SKM-1 (cell line): Measurements from ENCODE around the gene GNA15.
"Not testable (repeated sequence)": the region's sequence is repeated elsewhere in the genome, so short reads cannot be mapped to it uniquely, and the experiment has no call there.

Experiments used
- DNase-seq: peaks from one replicate; lab custom pipeline; 2025; ENCODE audit not compliant: unreplicated experiment; lab: John Stamatoyannopoulos, UW

The GNA15 gene

DNA sequence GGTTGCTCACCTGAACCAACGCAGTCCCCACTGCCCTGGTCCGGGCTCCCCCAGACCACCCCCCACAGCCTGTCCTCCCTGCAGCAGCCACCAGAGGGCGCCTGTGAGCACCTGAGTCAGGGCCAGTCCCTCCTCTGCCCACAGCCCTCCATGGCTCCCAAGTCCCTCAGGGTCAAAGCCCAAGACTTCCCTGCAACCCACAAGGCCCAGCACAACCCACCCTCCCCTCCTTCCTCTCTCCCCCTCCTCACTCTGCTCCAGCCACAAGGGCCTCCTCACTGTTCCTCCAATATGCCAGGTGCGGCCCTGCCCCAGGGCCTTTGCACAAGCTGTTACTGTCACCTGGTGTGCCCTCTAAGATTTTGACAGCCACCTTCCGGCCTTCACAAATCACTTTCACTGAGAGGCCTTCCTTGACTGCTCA, 10.9 kb downstream of the GNA15 start:
- no peak for DNase-seq

GRCh38 chr19:3148503-3148902, 12.7 kb downstream of the GNA15 start:
- no peak for DNase-seq

- no peak for DNase-seq
Observed at GRCh38 chr19:3149089-3149488, 13.3 kb downstream of the GNA15 start.

GRCh38 chr19:3149526-3150505, 14.0 kb downstream of the GNA15 start:
- no peak for DNase-seq

DNA sequence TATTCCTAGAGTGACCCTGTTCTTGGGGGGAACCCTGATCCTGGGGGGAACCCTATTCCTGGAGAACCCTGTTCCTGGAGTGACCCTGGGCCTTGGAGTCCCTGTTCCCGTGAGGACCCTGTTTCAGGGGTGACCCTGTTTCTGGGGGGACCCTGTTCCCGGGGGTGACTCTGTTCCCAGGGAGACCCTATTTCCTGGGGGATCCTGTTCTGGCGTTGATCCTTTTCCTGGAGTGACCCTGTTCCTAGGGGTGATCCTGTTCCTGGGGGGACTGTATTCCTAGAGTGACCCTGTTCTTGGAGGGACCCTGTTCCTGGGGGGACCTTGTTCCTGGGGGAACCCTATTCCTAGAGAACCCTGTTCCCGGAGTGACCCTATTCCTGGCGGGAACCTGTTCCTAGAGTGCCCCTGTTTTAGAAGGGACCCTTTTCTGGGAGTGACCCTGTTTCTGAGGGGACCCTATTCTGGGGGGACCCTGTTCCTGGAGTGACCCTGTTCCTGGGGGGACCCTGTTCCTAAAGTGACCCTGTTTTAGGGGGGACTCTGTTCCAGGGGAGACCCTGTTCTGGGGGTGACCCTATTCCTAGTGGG, 15.0 kb downstream of the GNA15 start:
- no peak for DNase-seq

GRCh38 chr19:3151563-3152418, 16.0 kb downstream of the GNA15 start:
- no peak for DNase-seq

- no peak for DNase-seq
Observed at GRCh38 chr19:3152419-3152780, 16.6 kb downstream of the GNA15 start.

- DNase-seq, result no peak
Observed at GRCh38 chr19:3153286-3154230, 17.7 kb downstream of the GNA15 start.

DNA sequence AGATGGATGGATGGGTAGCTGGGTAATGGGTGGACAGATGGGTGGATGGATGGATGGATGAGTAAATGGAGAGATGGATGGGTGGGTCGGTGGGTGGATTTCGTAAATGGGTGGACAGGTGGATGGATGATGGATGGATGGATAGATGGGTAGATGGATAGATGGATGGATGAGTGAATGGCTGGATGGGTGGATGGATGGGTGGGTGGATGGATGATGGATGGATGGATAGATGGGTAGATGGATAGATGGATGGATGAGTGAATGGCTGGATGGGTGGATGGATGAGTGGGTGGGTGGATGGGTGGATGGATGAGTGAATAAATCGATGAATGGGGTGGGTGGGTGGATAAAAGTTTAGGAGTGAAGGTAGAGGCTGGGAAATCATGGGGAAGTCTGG, 18.6 kb downstream of the GNA15 start:
- not testable (repeated sequence) for DNase-seq

DNA sequence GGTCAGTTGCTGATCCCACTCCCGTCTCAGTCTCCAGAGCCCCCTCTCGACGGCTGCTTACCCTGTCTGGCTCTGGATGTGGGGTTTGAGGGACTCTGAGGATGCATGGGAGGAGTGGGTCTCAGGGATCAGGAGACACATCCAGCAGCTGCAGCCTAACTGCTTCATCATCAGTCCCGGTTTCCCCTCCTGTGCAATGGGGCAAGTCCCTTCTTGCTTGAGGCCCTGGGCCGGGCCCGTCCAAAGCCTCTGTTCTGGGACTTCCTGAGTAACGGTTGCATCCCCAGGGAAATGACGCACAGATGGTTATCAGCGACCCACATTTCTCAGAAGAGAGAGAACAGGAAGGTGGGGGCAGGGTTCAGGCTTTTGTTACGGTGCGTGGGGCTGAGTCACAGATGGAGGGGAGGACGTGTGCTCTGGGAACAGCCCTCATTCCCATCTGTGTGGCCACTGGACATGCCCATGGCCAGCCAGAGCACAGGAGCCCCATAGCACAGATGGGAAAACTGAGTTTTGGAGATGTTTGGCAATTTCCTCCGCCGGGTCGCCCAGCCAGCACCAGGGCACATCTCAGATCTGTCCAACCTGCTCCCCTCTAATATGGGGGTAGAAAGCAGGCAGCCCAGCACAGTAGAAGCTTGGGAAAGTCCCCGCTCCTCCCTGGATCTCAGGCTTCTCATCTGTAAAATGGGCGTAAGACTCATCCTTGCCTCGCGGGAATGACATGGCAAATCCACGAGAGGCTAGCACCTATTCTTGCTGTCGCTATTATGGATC, 19.3 kb downstream of the GNA15 start:
- DNase-seq, result peak; percentile 86

DNA sequence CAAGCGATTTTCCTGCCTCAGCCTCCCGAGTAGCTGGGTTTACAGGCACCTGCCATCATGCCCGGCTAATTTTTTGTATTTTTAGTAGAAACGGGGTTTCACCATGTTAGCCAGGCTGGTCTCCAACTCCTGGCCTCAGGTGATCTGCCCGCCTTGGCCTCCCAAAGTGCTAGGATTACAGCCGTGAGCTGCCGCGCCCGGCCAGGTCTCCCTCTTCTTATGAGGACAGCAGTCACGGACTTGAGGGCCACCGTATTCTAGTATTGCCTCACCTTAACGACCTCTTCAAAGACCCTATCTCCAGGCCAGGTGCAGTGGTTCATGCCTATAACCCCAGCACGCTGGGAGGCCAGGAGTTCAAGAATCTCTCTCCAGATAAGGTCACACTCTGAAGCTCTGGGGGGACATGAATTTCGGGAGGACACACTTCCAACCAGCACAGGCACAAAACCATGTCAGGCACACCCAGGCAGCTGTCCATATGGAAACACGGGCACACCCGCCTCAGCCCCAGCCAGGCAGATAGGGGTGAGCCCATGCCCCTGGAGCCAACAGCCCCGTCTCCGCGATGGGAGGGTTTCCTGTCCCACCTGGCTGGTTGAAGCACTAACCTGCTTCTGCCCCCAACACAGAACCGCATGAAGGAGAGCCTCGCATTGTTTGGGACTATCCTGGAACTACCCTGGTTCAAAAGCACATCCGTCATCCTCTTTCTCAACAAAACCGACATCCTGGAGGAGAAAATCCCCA, 21.4 kb downstream of the GNA15 start:
- DNase-seq, result no peak

GRCh38 chr19:3159565-3159964, 23.7 kb downstream of the GNA15 start:
- DNase-seq, result no peak

GRCh38 chr19:3160219-3160618, 24.4 kb downstream of the GNA15 start:
- no peak for DNase-seq

DNA sequence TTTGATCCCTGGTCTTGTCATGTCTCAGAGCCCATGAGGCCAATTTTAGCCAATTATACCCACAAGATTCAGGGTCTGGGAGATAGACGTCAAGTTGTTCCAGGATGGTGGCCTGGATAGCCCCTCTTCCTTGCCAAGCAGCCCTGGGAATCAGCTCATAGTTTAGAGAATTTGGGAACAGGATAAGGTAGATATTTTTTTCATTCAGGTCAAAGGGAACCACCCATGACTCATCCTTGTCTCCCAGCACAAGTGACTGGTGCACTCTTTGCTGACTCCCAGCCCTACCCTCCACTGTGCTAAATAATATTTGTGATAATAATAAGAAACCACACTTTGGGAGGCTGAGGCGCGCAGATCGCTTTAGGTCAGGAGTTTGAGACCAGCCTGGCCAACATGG, 25.6 kb downstream of the GNA15 start:
- DNase-seq, result no peak

GRCh38 chr19:3162418-3163229, 26.8 kb downstream of the GNA15 start:
- DNase-seq, result no peak

DNA sequence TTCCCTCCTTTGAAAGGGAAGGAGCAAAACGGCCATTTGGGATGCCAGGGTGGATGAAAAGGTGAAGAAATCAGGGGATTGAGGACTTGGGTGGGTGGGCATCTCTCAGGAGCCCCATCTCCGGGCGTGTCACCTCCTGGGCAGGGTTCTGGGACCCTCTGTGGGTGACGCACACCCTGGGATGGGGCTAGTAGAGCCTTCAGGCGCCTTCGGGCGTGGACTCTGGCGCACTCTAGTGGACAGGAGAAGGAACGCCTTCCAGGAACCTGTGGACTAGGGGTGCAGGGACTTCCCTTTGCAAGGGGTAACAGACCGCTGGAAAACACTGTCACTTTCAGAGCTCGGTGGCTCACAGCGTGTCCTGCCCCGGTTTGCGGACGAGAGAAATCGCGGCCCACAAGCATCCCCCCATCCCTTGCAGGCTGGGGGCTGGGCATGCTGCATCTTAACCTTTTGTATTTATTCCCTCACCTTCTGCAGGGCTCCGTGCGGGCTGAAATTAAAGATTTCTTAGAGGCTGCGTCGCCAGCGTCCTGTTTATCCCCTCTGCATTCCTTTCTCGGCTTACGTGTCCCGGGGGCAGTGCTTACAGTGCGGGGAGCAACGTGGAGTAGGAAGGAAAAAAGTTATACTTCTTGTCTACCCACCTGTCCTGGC, 27.5 kb downstream of the GNA15 start:
- DNase-seq, result peak; percentile 50

GRCh38 chr19:3163943-3164342, 28.1 kb downstream of the GNA15 start:
- no peak for DNase-seq
